GM19099 (cell line): ENCODE results near the gene ERAS.

ENCODE experiments used
- POLR2A ChIP-seq: IDR thresholded peaks from 3 replicates; pipeline ENCODE4 v1.6.1; 2011; ENCODE audit warnings: low read depth; ENCODE audit not compliant: insufficient read length; ENCODE audit errors: extremely low read depth

ERAS gene

GRCh38 chrX:48826135-48826875 is at the start of gene ERAS:
ERAS (plus strand) TSS chrX:48826513; CDS start chrX:48829124, 2,611 bp downstream.
- TF ChIP-seq POLR2A = no peak

- no peak for TF ChIP-seq POLR2A
Observed at GRCh38 chrX:48776818-48777439, 49.4 kb upstream of the ERAS start.

- no peak for TF ChIP-seq POLR2A
Observed at GRCh38 chrX:48779399-48779798, 46.9 kb upstream of the ERAS start.

- TF ChIP-seq POLR2A = no peak
Observed at GRCh38 chrX:48781705-48782104, 44.6 kb upstream of the ERAS start.

- no peak for TF ChIP-seq POLR2A
Observed at GRCh38 chrX:48782216-48782615, 44.1 kb upstream of the ERAS start.

GRCh38 chrX:48782795-48783194 is 43.5 kb upstream of the ERAS start:
- TF ChIP-seq POLR2A = no peak

- TF ChIP-seq POLR2A = no peak
Observed at GRCh38 chrX:48784726-48785125, 41.6 kb upstream of the ERAS start.

- no peak for TF ChIP-seq POLR2A
Observed at GRCh38 chrX:48785186-48785539, 41.1 kb upstream of the ERAS start.

- no peak for TF ChIP-seq POLR2A
Observed at GRCh38 chrX:48785540-48786214, 40.6 kb upstream of the ERAS start.

GRCh38 chrX:48786341-48786800 is 39.9 kb upstream of the ERAS start, which contains the start of gene GATA1:
GATA1 (plus strand) TSS chrX:48786590; CDS start chrX:48791110, 4,520 bp downstream.
- TF ChIP-seq POLR2A = no peak

- no peak for TF ChIP-seq POLR2A
Observed at GRCh38 chrX:48786825-48787504, 39.3 kb upstream of the ERAS start.

GRCh38 chrX:48787505-48788443 is 38.5 kb upstream of the ERAS start:
- no peak for TF ChIP-seq POLR2A

GRCh38 chrX:48789366-48790220 is 36.7 kb upstream of the ERAS start:
- no peak for TF ChIP-seq POLR2A
